Esophagus squamous epithelium (tissue), 4 donors: ENCODE measurements around the gene TNK1.

Source experiments
- POLR2A ChIP-seq, 4 donors: fragments of 450-650 bp; IDR thresholded peaks; one replicate each; pipeline ENCODE4 v1.6.1; 2017; ENCODE audit warnings: antibody characterized with exemption in 4 of 4, mild to moderate bottlenecking in 4 of 4, moderate library complexity in 3 of 4
- TF ChIP-seq, protein P1 (sequence below), 6 experiments: fragments of 450-650 bp in 4 of 6; fragments of 200-600 bp in 2 of 6; sonication (generic) in 2 of 6; IDR thresholded peaks; one replicate each; pipeline ENCODE4 v1.5.1; 2016 to 2019; ENCODE audit warnings: antibody characterized with exemption in 6 of 6, mild to moderate bottlenecking in 4 of 6, moderate library complexity in 4 of 6

DNA sequence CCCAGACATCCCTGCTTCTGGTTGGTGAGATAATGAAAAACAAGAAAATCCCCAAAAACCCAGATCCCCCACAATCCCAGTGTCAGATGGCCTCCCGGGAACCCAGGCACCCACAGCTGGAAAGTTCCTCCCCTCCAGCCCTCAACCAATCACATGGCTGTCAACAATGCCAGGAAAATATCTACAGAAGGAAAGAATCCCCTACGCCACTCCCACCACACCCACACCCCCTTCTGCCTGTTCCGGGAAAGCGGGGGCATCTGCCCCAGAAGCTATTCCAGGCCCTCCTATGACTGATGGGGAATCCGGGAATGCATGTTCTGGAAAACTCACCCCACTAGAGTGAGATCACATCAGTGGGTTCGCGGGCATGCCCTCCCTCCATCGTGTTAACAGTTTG is 24.1 kb upstream of the TNK1 start:
- TF ChIP-seq, protein P1, sequence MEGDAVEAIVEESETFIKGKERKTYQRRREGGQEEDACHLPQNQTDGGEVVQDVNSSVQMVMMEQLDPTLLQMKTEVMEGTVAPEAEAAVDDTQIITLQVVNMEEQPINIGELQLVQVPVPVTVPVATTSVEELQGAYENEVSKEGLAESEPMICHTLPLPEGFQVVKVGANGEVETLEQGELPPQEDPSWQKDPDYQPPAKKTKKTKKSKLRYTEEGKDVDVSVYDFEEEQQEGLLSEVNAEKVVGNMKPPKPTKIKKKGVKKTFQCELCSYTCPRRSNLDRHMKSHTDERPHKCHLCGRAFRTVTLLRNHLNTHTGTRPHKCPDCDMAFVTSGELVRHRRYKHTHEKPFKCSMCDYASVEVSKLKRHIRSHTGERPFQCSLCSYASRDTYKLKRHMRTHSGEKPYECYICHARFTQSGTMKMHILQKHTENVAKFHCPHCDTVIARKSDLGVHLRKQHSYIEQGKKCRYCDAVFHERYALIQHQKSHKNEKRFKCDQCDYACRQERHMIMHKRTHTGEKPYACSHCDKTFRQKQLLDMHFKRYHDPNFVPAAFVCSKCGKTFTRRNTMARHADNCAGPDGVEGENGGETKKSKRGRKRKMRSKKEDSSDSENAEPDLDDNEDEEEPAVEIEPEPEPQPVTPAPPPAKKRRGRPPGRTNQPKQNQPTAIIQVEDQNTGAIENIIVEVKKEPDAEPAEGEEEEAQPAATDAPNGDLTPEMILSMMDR (IDR thresholded peaks at IDR 0.05): no peak
- no peak for TF ChIP-seq POLR2A (IDR thresholded peaks at IDR 0.05)
